ENCODE data around the gene CDC73. TPM values are rescaled to one million over a fixed set of nuclear protein-coding genes. Genes with fewer than 3 reads are reported as not detected.

The CDC73 gene
- total RNA-seq, 1 experiment from 2014 or later: 78.2 TPM

GRCh38 chr1:193094112-193094511 lies 27.7 kb upstream of the CDC73 start:
- intact Hi-C loops (cut with micrococcal nuclease; ENCODE audit: unreplicated experiment): no loop called here
- no peak for ATAC-seq
- CTCF ChIA-PET: interaction anchor here (0.6 kb wide), 1 partner anchor 15 kb away, joined by 6 read pairs; no protein-coding TSS in a partner anchor
- in situ Hi-C loops (cut with HindIII; ENCODE audit: low pct_unique_long_range_greater_than_20kb, low sequenced_read_pairs): no loop called here
- no TSS peak for BruUV-seq (replicated peaks)
- H3K4me3 ChIP-seq (ENCODE audit: low read depth in 2 of 2, low read length in 2 of 2): no peak overlapping the region
- H3K36me3 ChIP-seq (ENCODE audit: control insufficient read depth, insufficient read depth, low read length): peaks cover 22% of the 10 kb centered on the region
- H3K27me3 ChIP-seq (ENCODE audit: control insufficient read depth, insufficient read depth, low read length): no peaks in the 10 kb centered on the region
- POLR2A ChIA-PET: no interaction called here
- DNase-seq (ENCODE audit: low read depth, low spot score): no peak
- H3K9me3 ChIP-seq (ENCODE audit: control insufficient read depth, insufficient read depth, low read depth, low read length): no peaks in the 10 kb centered on the region
- H3K27ac ChIP-seq (ENCODE audit: low read length): no peak overlapping the region
- TF ChIP-seq, protein P1, sequence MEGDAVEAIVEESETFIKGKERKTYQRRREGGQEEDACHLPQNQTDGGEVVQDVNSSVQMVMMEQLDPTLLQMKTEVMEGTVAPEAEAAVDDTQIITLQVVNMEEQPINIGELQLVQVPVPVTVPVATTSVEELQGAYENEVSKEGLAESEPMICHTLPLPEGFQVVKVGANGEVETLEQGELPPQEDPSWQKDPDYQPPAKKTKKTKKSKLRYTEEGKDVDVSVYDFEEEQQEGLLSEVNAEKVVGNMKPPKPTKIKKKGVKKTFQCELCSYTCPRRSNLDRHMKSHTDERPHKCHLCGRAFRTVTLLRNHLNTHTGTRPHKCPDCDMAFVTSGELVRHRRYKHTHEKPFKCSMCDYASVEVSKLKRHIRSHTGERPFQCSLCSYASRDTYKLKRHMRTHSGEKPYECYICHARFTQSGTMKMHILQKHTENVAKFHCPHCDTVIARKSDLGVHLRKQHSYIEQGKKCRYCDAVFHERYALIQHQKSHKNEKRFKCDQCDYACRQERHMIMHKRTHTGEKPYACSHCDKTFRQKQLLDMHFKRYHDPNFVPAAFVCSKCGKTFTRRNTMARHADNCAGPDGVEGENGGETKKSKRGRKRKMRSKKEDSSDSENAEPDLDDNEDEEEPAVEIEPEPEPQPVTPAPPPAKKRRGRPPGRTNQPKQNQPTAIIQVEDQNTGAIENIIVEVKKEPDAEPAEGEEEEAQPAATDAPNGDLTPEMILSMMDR (IDR thresholded peaks at IDR 0.05): no peak
- TF ChIP-seq TCF7L2 (IDR thresholded peaks at IDR 0.05; ENCODE audit: low read depth, low read length) (no peak), POLR2AphosphoS5 (IDR thresholded peaks at IDR 0.05; ENCODE audit: low read depth, low read length) (no peak), SIN3A (IDR thresholded peaks at IDR 0.05; ENCODE audit: borderline replicate concordance, insufficient read depth, low read depth, low read length) (no peak), REST (IDR thresholded peaks at IDR 0.05; ENCODE audit: insufficient read depth in 1 of 2, low read depth in 2 of 2, low read length in 1 of 2) (no peak)
- no peaks in the 10 kb centered on the region for H3K4me1 ChIP-seq (ENCODE audit: control insufficient read depth, insufficient read depth, low read length)

DNA sequence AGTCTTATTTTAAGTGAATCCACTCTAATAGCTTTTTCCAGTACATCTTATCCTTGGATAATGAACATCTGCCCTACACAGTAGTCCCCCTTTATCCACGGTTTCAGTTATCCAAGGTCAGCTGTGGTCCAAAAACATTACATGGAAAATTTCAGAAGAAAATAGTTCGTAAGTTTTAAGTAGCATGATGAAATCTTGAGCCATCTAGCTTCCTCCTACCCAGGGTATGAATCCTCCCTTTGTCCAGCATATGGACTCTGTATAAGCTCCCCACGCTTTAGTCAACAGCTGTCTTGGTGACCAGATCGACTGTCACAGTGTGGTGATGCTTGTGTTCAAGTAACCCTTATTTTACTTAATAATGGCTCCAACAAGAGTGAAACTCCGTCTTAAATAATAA lies 19.2 kb upstream of the CDC73 start:
- in situ Hi-C loops (cut with HindIII; ENCODE audit: low pct_unique_long_range_greater_than_20kb, low sequenced_read_pairs): no loop called here
- CTCF ChIA-PET: no interaction called here
- Histone ChIP-seq H3K27me3 (ENCODE audit: control insufficient read depth, insufficient read depth, low read length) (no peaks in the 10 kb centered on the region), H3K36me3 (ENCODE audit: control insufficient read depth, insufficient read depth, low read length) (peaks cover 10% of the 10 kb centered on the region), H3K27ac (ENCODE audit: low read length) (no peak overlapping the region), H3K4me1 (ENCODE audit: control insufficient read depth, insufficient read depth, low read length) (peaks cover 22% of the 10 kb centered on the region), H3K4me3 (ENCODE audit: low read depth in 2 of 2, low read length in 2 of 2) (no peak overlapping the region), H3K9me3 (ENCODE audit: control insufficient read depth, insufficient read depth, low read depth, low read length) (no peaks in the 10 kb centered on the region)
- BruUV-seq (replicated peaks): no TSS peak
- TF ChIP-seq, protein P1 (IDR thresholded peaks at IDR 0.05): no peak
- TF ChIP-seq SIN3A (IDR thresholded peaks at IDR 0.05; ENCODE audit: borderline replicate concordance, insufficient read depth, low read depth, low read length) (no peak), REST (IDR thresholded peaks at IDR 0.05; ENCODE audit: insufficient read depth in 1 of 2, low read depth in 2 of 2, low read length in 1 of 2) (no peak), POLR2AphosphoS5 (IDR thresholded peaks at IDR 0.05; ENCODE audit: low read depth, low read length) (no peak), TCF7L2 (IDR thresholded peaks at IDR 0.05; ENCODE audit: low read depth, low read length) (no peak)
- intact Hi-C loops (cut with micrococcal nuclease; ENCODE audit: unreplicated experiment): no loop called here
- ATAC-seq (no peak), DNase-seq (ENCODE audit: low read depth, low spot score) (no peak)
- POLR2A ChIA-PET: no interaction called here
